ENCODE results near the gene CEMIP.
"Not testable (repeated sequence)": the region's sequence is repeated elsewhere in the genome, so short reads cannot be mapped to it uniquely, and the experiment has no call there.

CEMIP gene

DNA sequence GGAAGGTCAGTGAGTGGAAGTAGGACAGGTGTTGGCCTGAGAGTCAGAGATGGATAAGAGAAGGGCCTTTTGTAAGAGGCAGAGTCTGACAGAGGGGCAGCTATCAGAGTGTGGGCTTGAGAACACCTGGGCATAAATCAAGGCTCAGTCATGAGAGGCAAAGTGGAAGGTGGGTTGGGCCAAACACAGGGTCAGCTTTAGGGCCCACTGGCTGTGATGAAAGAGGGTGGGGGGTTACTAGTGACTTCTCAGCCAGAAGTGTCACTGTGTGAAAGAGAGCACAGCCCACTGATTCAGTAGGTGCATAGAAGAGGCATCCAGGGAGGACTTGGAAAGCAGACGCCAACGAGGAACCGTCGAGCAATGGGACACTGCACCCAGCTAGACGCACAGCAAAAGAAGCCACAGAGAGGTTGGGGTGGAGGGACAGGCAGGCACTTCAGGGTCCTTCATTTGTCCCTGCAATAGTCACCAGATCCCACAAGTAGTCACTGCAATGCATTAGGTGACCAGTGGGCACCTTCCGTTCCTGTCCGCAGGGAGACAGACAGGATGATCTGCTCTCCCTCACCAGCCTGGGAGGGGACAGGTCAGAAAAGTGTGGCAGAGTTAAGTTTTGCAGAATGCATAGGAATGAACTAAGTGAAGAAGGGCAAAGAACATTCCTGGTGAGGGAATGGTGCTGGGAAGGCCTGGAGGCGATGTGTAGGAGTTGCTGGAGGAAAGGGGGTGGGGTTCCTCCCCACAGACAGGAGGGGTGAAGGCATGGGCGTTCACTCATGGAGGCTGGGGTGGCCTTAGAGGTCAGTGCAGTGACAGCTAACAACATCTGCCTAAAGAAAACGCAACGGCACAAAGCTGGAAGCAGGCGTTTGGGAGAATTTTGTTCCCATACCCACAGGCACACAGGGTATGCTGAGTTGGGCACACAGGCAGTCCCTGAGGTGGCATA lies 174.1 kb downstream of the CEMIP start:
- no peak for ATAC-seq
- Mint-ChIP-seq H3K36me3 (peaks cover 71% of the 10 kb centered on the region), H3K4me1 (peaks cover 14% of the 10 kb centered on the region), H3K27me3 (no peaks in the 10 kb centered on the region), H3K9me3 (no peaks in the 10 kb centered on the region), H3K4me3 (no peak overlapping the region), H3K27ac (no peak overlapping the region)

GRCh38 chr15:80953953-80954778 lies 175.0 kb downstream of the CEMIP start:
- Mint-ChIP-seq H3K4me3 (no peak overlapping the region), H3K27ac (no peak overlapping the region), H3K27me3 (no peaks in the 10 kb centered on the region), H3K9me3 (no peaks in the 10 kb centered on the region), H3K4me1 (peaks cover 19% of the 10 kb centered on the region), H3K36me3 (peaks cover 69% of the 10 kb centered on the region)
- no peak for ATAC-seq

DNA sequence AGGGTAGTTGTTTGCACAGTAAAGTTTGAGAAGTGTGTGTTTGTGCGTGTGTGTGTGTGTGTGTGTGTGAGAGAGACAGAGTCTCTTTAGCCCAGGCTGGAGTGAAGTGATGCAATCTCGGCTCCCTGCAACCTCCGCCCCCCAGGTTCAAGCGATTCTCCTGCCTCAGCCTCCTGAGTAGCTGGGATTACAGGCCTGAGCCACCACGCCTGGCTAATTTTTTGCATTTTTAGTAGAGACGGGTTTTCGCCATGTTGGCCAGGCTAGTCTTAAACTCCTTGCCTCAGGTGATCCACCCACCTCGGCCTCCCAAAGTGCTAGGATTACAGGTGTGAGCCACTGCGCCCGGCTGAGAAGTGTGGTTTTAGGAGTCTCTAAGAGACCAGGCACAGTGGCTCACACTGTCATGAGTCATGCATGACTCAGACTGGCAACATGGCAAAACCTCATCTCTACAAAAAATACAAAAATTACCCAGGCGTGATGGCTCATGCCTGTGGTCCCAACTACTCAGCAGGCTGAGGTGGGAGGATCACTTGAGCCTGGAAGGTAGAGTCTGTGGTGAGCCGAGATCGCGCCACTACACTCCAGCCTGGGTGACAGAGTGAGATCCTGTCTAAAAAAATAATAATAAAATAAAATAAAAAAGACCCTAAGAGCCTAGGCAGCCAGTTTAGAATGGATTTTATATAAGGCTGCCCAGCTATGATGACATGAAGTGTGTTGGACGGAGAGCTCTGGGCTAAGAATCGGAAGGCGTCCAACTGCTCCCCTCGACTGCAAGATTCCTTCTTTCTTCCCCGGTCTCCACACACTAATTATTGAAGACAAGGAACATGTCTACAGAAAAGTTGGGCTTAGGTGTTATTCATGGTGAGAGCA lies 176.6 kb downstream of the CEMIP start:
- not testable (repeated sequence) for H3K27ac Mint-ChIP-seq

GRCh38 chr15:80957556-80957955 lies 178.4 kb downstream of the CEMIP start:
- H3K27ac Mint-ChIP-seq = no peak overlapping the region
- H3K27me3 Mint-ChIP-seq = no peaks in the 10 kb centered on the region
- ATAC-seq = no peak
- H3K4me3 Mint-ChIP-seq = no peak overlapping the region
- H3K9me3 Mint-ChIP-seq = no peaks in the 10 kb centered on the region
- H3K36me3 Mint-ChIP-seq = peaks cover 69% of the 10 kb centered on the region
- peaks cover 26% of the 10 kb centered on the region for H3K4me1 Mint-ChIP-seq

More for the DNA sequence above, 176.6 kb downstream of the CEMIP start:
- H3K9me3 Mint-ChIP-seq, H3K4me3 Mint-ChIP-seq, H3K27me3 Mint-ChIP-seq: not testable (repeated sequence)
- Mint-ChIP-seq H3K4me1 (peaks cover 21% of the 10 kb centered on the region), H3K36me3 (peaks cover 67% of the 10 kb centered on the region)
- peak; percentile 78 for ATAC-seq

DNA sequence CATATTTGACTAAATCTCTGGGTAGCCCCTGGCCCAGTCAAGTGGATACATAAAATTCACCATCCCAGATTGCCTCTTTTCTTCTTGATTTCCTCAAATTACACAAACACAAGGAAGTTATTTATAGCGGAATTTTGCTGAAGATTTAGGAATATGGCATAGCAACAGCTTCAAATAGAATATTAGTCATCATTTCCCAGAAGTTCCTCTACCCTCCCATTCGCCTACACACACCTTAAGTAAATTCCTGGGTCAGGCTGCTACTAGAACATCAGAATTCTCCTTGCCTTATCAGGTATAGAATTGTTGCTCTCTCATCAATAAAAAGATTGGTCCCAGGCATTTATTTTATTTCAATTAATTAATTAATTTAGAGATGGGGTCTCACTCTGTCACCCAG lies 178.8 kb downstream of the CEMIP start:
- Mint-ChIP-seq H3K9me3 (no peaks in the 10 kb centered on the region), H3K27ac (no peak overlapping the region), H3K4me3 (no peak overlapping the region), H3K4me1 (peaks cover 30% of the 10 kb centered on the region), H3K36me3 (peaks cover 69% of the 10 kb centered on the region), H3K27me3 (no peaks in the 10 kb centered on the region)
- ATAC-seq = no peak

DNA sequence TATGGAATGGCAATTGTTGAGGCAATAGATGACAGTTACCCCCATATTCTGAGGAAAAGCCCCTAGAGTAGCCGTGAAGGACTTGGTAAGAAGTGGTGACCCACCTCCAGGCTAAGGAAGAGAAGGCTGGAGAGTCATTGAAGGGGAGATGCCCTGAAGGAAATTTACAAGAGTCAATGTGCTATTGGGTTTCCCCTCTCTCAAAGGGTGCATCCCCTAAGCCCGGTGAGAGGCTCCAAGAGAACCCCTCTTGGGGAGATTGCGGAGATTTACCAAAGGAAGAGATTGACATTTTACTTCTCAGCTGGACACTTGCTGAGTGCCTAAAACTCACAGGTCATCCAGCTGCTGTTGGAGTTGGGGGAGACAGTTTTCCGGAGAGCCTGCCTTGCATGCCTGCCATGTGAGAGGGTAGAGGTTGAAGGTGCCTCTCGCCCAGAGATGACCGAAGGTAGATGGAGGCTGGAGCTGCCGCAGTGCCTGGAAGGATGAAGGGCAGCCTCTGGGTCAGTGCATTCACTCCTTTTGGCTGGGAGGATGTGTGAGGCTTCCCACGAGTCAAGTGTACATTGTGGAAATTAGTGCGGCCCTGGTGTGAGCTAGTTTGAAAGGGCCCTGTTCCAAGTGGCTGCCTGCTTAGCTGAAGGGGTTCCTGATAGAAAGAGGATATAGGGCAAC lies 179.8 kb downstream of the CEMIP start:
- H3K27ac Mint-ChIP-seq = no peak overlapping the region

DNA sequence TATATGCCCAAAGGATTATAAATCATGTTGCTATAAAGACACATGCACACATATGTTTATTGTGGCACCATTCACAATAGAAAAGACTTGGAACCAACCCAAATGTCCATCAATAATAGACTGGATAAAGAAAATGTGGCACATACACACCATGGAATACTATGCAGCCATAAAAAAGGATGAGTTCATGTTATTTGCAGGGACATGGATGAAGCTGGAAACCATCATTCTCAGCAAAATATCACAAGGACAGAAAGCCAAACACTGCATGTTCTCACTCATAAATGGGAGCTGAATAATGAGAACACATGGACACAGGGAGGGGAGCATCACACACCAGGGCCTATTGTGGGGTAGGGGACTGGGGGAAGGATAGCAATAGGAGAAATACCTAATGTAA lies 186.3 kb downstream of the CEMIP start:
- H3K4me3 Mint-ChIP-seq, ATAC-seq, H3K27me3 Mint-ChIP-seq, H3K9me3 Mint-ChIP-seq, H3K27ac Mint-ChIP-seq: not testable (repeated sequence)
- H3K36me3 Mint-ChIP-seq = peaks cover 75% of the 10 kb centered on the region
- peaks cover 19% of the 10 kb centered on the region for H3K4me1 Mint-ChIP-seq

More for the DNA sequence above, 179.8 kb downstream of the CEMIP start:
- Mint-ChIP-seq H3K27me3 (no peaks in the 10 kb centered on the region), H3K36me3 (peaks cover 70% of the 10 kb centered on the region), H3K9me3 (no peaks in the 10 kb centered on the region), H3K4me3 (no peak overlapping the region), H3K4me1 (peaks cover 30% of the 10 kb centered on the region)
- no peak for ATAC-seq

- no peak for ATAC-seq
- peaks cover 22% of the 10 kb centered on the region for H3K4me1 Mint-ChIP-seq
- H3K36me3 Mint-ChIP-seq = peaks cover 65% of the 10 kb centered on the region
- H3K27me3 Mint-ChIP-seq = no peaks in the 10 kb centered on the region
- peaks cover 5% of the 10 kb centered on the region for H3K9me3 Mint-ChIP-seq
- no peak overlapping the region for H3K27ac Mint-ChIP-seq
- H3K4me3 Mint-ChIP-seq = no peak overlapping the region
Measured at GRCh38 chr15:80966431-80967197, 187.4 kb downstream of the CEMIP start.

DNA sequence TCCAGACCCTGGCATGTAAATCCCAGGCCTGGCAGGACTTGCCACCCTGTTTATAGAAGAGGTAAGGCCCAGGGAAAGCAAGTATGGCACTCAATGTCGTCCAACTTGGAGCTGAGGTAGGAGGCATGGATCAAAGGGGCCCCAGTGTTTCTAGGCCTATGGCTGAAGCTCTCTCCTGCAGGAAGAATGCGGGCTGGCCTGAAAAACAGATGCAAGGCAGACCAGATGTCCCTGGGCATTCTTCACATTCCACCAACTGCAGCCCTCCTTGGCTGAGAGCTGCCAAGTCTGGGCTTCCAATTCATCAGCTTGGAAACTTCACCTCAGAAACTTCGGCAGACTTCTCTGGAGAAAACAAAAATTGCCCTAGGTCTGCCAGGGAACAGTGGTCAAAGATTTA lies 188.3 kb downstream of the CEMIP start:
- H3K4me3 Mint-ChIP-seq = no peak overlapping the region
- peaks cover 18% of the 10 kb centered on the region for H3K4me1 Mint-ChIP-seq
- peaks cover 5% of the 10 kb centered on the region for H3K9me3 Mint-ChIP-seq
- H3K36me3 Mint-ChIP-seq = peaks cover 60% of the 10 kb centered on the region
- H3K27me3 Mint-ChIP-seq = no peaks in the 10 kb centered on the region
- no peak for ATAC-seq
- no peak overlapping the region for H3K27ac Mint-ChIP-seq

DNA sequence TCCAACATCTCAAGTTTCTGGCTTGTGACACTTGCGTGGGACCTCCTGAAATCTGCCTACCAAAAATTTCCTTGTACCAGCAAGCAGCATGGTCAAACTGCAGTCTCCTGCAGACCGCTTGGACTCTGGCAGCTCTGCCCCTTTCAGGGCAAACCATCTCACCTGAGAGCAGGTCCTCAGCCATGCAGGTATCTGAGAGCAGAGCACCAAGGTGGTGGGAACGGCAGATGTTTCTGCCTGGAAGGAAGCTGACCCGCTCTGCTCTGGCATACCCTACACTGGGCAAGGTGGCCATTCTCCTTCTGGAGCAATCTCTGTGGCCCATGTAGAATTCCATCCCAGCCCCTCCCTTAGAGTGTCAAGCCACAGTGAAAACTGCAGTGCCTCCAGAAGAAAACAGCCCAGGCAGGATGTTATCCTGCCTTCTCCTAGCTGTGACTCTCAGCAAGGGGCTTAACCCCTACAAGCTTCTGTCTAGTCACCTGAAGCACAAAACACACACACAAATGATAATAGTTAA lies 188.9 kb downstream of the CEMIP start:
- Mint-ChIP-seq H3K27me3 (no peaks in the 10 kb centered on the region), H3K4me3 (no peak overlapping the region), H3K9me3 (peaks cover 5% of the 10 kb centered on the region), H3K4me1 (peaks cover 13% of the 10 kb centered on the region), H3K27ac (no peak overlapping the region), H3K36me3 (peaks cover 55% of the 10 kb centered on the region)
- no peak for ATAC-seq

- Mint-ChIP-seq H3K36me3 (peaks cover 47% of the 10 kb centered on the region), H3K4me3 (no peak overlapping the region), H3K27ac (no peak overlapping the region), H3K4me1 (peaks cover 18% of the 10 kb centered on the region), H3K27me3 (no peaks in the 10 kb centered on the region), H3K9me3 (peaks cover 4% of the 10 kb centered on the region)
- no peak for ATAC-seq
Measured at GRCh38 chr15:80969316-80969715, 190.1 kb downstream of the CEMIP start.

DNA sequence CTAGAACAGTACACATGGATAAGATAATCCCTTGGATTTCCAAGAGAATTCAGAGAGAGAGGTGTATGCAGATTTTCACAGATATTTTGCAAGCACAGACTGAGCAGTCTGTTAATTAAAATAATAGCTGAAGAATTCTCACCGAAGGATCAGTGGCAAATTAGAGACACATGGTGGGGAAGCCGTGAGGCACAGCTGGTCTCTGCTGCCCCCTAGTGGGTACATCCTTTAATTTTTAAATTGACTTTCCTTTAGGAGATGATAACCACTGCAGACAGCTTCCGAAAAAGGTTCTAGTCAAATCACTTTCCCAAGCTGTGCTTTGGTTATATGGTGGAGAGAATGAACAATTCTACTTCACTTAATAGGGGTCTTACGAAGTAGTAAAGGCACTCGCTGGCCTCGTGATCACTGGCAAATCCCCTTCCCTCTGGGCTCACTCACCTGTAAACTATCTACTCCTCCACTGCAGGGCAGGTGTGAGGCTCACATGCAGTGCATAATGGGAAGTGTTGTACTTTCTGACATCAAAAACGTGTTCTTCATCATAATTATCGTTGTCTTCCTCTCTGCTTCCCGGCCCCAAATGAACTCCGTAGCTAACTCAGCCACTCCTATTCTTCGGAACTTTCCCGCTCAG lies 191.0 kb downstream of the CEMIP start:
- Mint-ChIP-seq H3K4me1 (peaks cover 23% of the 10 kb centered on the region), H3K4me3 (no peak overlapping the region), H3K27ac (no peak overlapping the region), H3K27me3 (no peaks in the 10 kb centered on the region), H3K9me3 (peaks cover 2% of the 10 kb centered on the region), H3K36me3 (peaks cover 39% of the 10 kb centered on the region)
- peak; percentile 53 for ATAC-seq

GRCh38 chr15:80970658-80971057 lies 191.5 kb downstream of the CEMIP start:
- no peaks in the 10 kb centered on the region for H3K9me3 Mint-ChIP-seq
- no peaks in the 10 kb centered on the region for H3K27me3 Mint-ChIP-seq
- H3K36me3 Mint-ChIP-seq = peaks cover 38% of the 10 kb centered on the region
- H3K4me3 Mint-ChIP-seq = no peak overlapping the region
- no peak for ATAC-seq
- no peak overlapping the region for H3K27ac Mint-ChIP-seq
- peaks cover 28% of the 10 kb centered on the region for H3K4me1 Mint-ChIP-seq
